K562 (cell line): ENCODE results near the gene NUDT22. TPM values are rescaled to one million over a fixed set of nuclear protein-coding genes. Genes with fewer than 3 reads are reported as not detected.

Experiments used
- CREB3 ChIP-seq: fragments of 450-650 bp; conservative IDR thresholded peaks from 2 replicates; pipeline ENCODE4 v1.6.1; 2016; ENCODE audit warnings: missing genetic modification characterization, low read depth, mild to moderate bottlenecking, missing compliant biosample characterization, moderate library complexity
- FOXP4 ChIP-seq: sonication (generic); formaldehyde crosslinking; IDR thresholded peaks from 2 replicates; pipeline ENCODE4 v1.8.0; 2022; ENCODE audit warnings: mild to moderate bottlenecking, missing genetic modification reagents, borderline replicate concordance
- JUND ChIP-seq, 2 experiments: IDR thresholded peaks; 2 replicates in 1 of 2; 3 replicates in 1 of 2; pipeline ENCODE4 v1.6.1; 2011; ENCODE audit warnings: borderline replicate concordance in 2 of 2, low read depth in 2 of 2, low read length in 2 of 2, improper control_type of control experiment in 1 of 2, missing biosample characterization in 1 of 2, missing genetic modification characterization in 1 of 2, missing genetic modification reagents in 1 of 2
- NFXL1 ChIP-seq: fragments of 450-650 bp; formaldehyde crosslinking; IDR thresholded peaks from 2 replicates; pipeline ENCODE4 v1.4.0; 2021; ENCODE audit warnings: mild to moderate bottlenecking
- TAF1 ChIP-seq: IDR thresholded peaks from 2 replicates; pipeline ENCODE4 v1.6.1; 2011; ENCODE audit warnings: mild to moderate bottlenecking, low read length, moderate library complexity; ENCODE audit not compliant: insufficient read depth, control insufficient read depth, severe bottlenecking; ENCODE audit errors: extremely low read depth
- polyA plus RNA-seq, 8 experiments: library from polyadenylated mRNA; depleted of rRNA in 4 of 8; stranded (reverse) in 5 of 8; unstranded in 3 of 8; fragments of >200 nt; fragmentation: Nextera tagmentation in 2 of 8; fragmentation: Illumina TruSeq in 1 of 8; extraction: Ambion mirVana in 2 of 8; extraction: Trizol in 1 of 8; gene quantifications; 2 replicates each; pipeline versions ENCODE4 v1.2.1 to v1.2.3, GENCODE V29; 2011 to 2014; ENCODE audit warnings: inconsistent platforms in 1 of 8, missing spikeins in 1 of 8
- total RNA-seq, 7 experiments: library from RNA; depleted of rRNA in 6 of 7; stranded (reverse); fragments of >200 nt in 6 of 7; fragmentation: Illumina TruSeq in 2 of 7; extraction: Trizol in 2 of 7; gene quantifications; 2 replicates each; pipeline versions ENCODE4 v1.2.1 to v1.2.3, GENCODE V29; 2011 to 2021; ENCODE audit warnings: low replicate concordance in 1 of 7

Gene NUDT22
- total and polyA plus RNA-seq, 9 of the 15 experiments (the other 6 are each of a cell fraction or from before 2014, with no cell fraction given) = 6.3 to 92.6 (median 37.4) TPM

- TF ChIP-seq FOXP4 (CRISPR knock-in tag) = peak; percentile 16; the same call in 1 of the 2 replicates
- peak; percentile 37 for TF ChIP-seq TAF1
- TF ChIP-seq CREB3 (tag) = peak; percentile 24; the same call in 1 of the 2 replicates
- no peak for TF ChIP-seq NFXL1 (CRISPR knock-in tag)
- 0 out of 2 replicates have a peak, but pooled peaks have one; percentile 26 for TF ChIP-seq JUND (IDR thresholded peaks at IDR 0.05; ENCODE audit: borderline replicate concordance, low read depth, low read length)
- no peak for TF ChIP-seq JUND (tag; IDR thresholded peaks at IDR 0.05; ENCODE audit: borderline replicate concordance, low read depth, low read length)
Measured at GRCh38 chr11:64239662-64240434, 13.8 kb downstream of the NUDT22 start (continued).
